Panc1 (cell line): ENCODE data around the gene RNF8. TPM values are rescaled to one million over a fixed set of nuclear protein-coding genes. Genes with fewer than 3 reads are reported as not detected.
A peak's percentile ranks its signal among the peaks of the same experiment; 100 is the strongest.

Source experiments
- ATAC-seq: fragments of 200-7000 bp; cut with Tn5 transposase; 2 replicates; pipeline ENCODE4 v1.9.1; 2020; ENCODE audit warnings: mild to moderate bottlenecking, moderate library complexity
- BruUV-seq: library from RNA; stranded (reverse); fragments of 400-500 nt; replicated peaks from 2 replicates; lab custom pipeline; 2021; lab: Mats Ljungman, UMichigan
- CTCF ChIA-PET: fragments of 300-600 bp; sonication (Branson Sonifier 250); formaldehyde crosslinking; loops from one replicate; lab custom pipeline; 2022; ENCODE audit warnings: antibody characterized with exemption; lab: Charles Lee
- POLR2A ChIA-PET: fragments of 300-600 bp; sonication (Branson Sonifier 250); formaldehyde crosslinking; loops from one replicate; lab custom pipeline; 2022; ENCODE audit warnings: antibody characterized with exemption; lab: Charles Lee
- DNase-seq: peaks from one replicate; pipeline ENCODE4 v3.0.0-alpha.2; 2010; ENCODE audit warnings: low read depth, low spot score
- H3K27ac ChIP-seq: 2 replicates; pipeline ENCODE4 v1.5.1; 2011; ENCODE audit warnings: mild to moderate bottlenecking, low read length, inconsistent platforms
- H3K27me3 ChIP-seq: fragments of 200-500 bp; sonication (Bioruptor generic); 2 replicates; pipeline ENCODE4 v1.6.0; 2014; ENCODE audit warnings: low read length, inconsistent platforms; ENCODE audit not compliant: control insufficient read depth, insufficient read depth
- H3K36me3 ChIP-seq: fragments of 200-500 bp; sonication (Bioruptor generic); 2 replicates; pipeline ENCODE4 v1.5.1; 2014; ENCODE audit warnings: inconsistent platforms, mild to moderate bottlenecking, low read length, moderate library complexity; ENCODE audit not compliant: control insufficient read depth, insufficient read depth
- H3K4me1 ChIP-seq: 2 replicates; pipeline ENCODE4 v1.5.1; 2011; ENCODE audit warnings: inconsistent platforms, mild to moderate bottlenecking, low read length, moderate library complexity; ENCODE audit not compliant: control insufficient read depth, insufficient read depth
- H3K4me3 ChIP-seq, 2 experiments: 2 replicates each; pipeline ENCODE4 v1.5.1; 2011 to 2012; ENCODE audit warnings: low read depth in 2 of 2, low read length in 2 of 2, mild to moderate bottlenecking in 2 of 2, inconsistent platforms in 1 of 2, moderate library complexity in 1 of 2
- H3K9me3 ChIP-seq: fragments of 200-500 bp; sonication (Bioruptor generic); 2 replicates; pipeline ENCODE4 v1.5.1; 2014; ENCODE audit warnings: low read depth, mild to moderate bottlenecking, inconsistent platforms, low read length, moderate library complexity; ENCODE audit not compliant: control insufficient read depth, insufficient read depth
- CTCF ChIP-seq: fragments of 450-650 bp; IDR thresholded peaks from 2 replicates; pipeline ENCODE4 v1.5.1; 2017; ENCODE audit warnings: mild to moderate bottlenecking
- POLR2AphosphoS5 ChIP-seq: IDR thresholded peaks from 2 replicates; pipeline ENCODE4 v1.6.1; 2012; ENCODE audit warnings: mild to moderate bottlenecking, low read depth, low read length, moderate library complexity
- REST ChIP-seq, 2 experiments: IDR thresholded peaks; 2 replicates each; pipeline ENCODE4 v1.6.1; 2011 to 2012; ENCODE audit warnings: low read depth in 2 of 2, control low read depth in 1 of 2, low read length in 1 of 2, mild to moderate bottlenecking in 1 of 2, moderate library complexity in 1 of 2; ENCODE audit not compliant: insufficient read depth in 1 of 2
- SIN3A ChIP-seq: IDR thresholded peaks from 2 replicates; pipeline ENCODE4 v1.6.1; 2012; ENCODE audit warnings: low read depth, mild to moderate bottlenecking, low read length, moderate library complexity, borderline replicate concordance; ENCODE audit not compliant: insufficient read depth
- TCF7L2 ChIP-seq: IDR thresholded peaks from 2 replicates; pipeline ENCODE4 v1.6.1; 2011; ENCODE audit warnings: mild to moderate bottlenecking, low read depth, low read length, inconsistent platforms
- in situ Hi-C: cut with HindIII; loops from 2 replicates; pipeline ENCODE4 v1.10.0; 2016; ENCODE audit warnings: low sequenced_read_pairs, low pct_unique_long_range_greater_than_20kb
- intact Hi-C: fragments of 100-400 bp; cut with micrococcal nuclease; formaldehyde crosslinking; loops from one replicate; pipeline ENCODE4 v1.10.0; 2022; ENCODE audit not compliant: unreplicated experiment
- total RNA-seq: library from RNA; stranded (reverse); gene quantifications from one replicate; pipeline ENCODE4 v1.2.1, GENCODE V29; 2021; ENCODE audit not compliant: unreplicated experiment

The RNF8 gene
- total RNA-seq, 1 experiment from 2014 or later, result 21.1 TPM

DNA sequence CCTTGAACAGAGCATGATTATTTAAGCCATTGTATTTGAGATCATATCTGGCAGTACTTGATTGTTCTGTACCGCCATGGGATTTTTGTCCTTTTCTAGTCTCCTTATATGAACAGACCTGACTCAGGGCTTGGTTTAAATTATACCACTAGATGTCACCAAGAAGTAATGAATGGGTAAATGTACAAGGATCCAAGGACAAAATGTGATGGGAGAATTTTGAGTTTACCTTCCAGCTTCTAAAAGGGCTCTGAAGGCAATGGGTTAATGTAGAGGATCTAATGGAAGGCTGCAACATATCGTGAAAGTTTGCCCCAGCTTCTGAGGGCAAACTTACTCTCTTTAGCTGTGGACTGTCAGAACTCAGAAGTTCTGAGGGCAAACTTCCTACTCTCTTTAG is 12.0 kb downstream of the RNF8 start:
- no peaks in the 10 kb centered on the region for H3K9me3 ChIP-seq
- POLR2A ChIA-PET, result no interaction called here
- BruUV-seq, result no TSS peak
- DNase-seq (no peak), ATAC-seq (0 out of 2 replicates have a peak, but pooled peaks have one; percentile 66)
- H3K27me3 ChIP-seq, result no peaks in the 10 kb centered on the region
- no peaks in the 10 kb centered on the region for H3K36me3 ChIP-seq
- CTCF ChIA-PET, result no interaction called here
- H3K4me3 ChIP-seq, result no peak overlapping the region
- peak; percentile 43; the same call in 1 of the 2 replicates for TF ChIP-seq CTCF
- no peak for TF ChIP-seq POLR2AphosphoS5
- H3K27ac ChIP-seq, result no peak overlapping the region
- in situ Hi-C loops, result no loop called here
- intact Hi-C loops, result no loop called here
- H3K4me1 ChIP-seq, result no peaks in the 10 kb centered on the region

- no peak overlapping the region for H3K27ac ChIP-seq
- H3K4me1 ChIP-seq, result no peaks in the 10 kb centered on the region
- in situ Hi-C loops, result no loop called here
- intact Hi-C loops, result no loop called here
- no peak overlapping the region for H3K4me3 ChIP-seq
- no peak for DNase-seq
- BruUV-seq, result no TSS peak
- CTCF ChIA-PET, result interaction anchor here (0.6 kb wide), 2 partner anchors 13 to 14 kb away, joined by 3 to 6 read pairs; no protein-coding TSS in a partner anchor
- POLR2A ChIA-PET, result no interaction called here
- H3K9me3 ChIP-seq, result no peaks in the 10 kb centered on the region
- no peak for ATAC-seq
- H3K36me3 ChIP-seq, result no peaks in the 10 kb centered on the region
- H3K27me3 ChIP-seq, result no peaks in the 10 kb centered on the region
- TF ChIP-seq REST (IDR thresholded peaks at IDR 0.05; ENCODE audit: insufficient read depth in 1 of 2, low read depth in 2 of 2, low read length in 1 of 2) (no peak), TCF7L2 (no peak), POLR2AphosphoS5 (no peak), SIN3A (no peak), CTCF (no peak)
Measured at GRCh38 chr6:37366910-37367309, 13.1 kb downstream of the RNF8 start.
